ENCODE data around the gene CLEC1A.

The CLEC1A gene

DNA sequence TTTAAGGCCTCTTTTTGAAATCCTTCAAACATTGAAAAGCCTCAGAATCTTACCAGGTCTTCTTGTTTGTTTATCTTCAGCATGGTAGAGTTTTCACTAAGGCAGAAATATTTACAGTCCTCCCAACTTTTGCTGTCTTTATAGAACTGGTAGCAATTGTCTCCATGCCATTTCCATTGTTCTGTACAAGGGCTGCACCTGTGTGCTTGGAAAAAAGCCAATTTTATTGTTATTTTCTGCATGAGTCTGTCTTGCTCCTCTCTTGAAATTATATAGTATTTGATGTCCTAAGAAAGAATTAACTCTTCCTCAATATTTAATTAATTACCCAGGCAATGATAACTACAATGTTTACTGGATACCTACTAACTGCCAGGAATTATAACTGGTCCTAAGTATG is 23.3 kb downstream of the CLEC1A start:
- no peak for DNase-seq (ENCODE audit: low read depth)
- H3K4me3 ChIP-seq (ENCODE audit: low read depth, low read length) = no peak overlapping the region
- in situ Hi-C loops (cut with HindIII; ENCODE audit: low sequenced_read_pairs) = no loop called here
- TF ChIP-seq, protein P1, sequence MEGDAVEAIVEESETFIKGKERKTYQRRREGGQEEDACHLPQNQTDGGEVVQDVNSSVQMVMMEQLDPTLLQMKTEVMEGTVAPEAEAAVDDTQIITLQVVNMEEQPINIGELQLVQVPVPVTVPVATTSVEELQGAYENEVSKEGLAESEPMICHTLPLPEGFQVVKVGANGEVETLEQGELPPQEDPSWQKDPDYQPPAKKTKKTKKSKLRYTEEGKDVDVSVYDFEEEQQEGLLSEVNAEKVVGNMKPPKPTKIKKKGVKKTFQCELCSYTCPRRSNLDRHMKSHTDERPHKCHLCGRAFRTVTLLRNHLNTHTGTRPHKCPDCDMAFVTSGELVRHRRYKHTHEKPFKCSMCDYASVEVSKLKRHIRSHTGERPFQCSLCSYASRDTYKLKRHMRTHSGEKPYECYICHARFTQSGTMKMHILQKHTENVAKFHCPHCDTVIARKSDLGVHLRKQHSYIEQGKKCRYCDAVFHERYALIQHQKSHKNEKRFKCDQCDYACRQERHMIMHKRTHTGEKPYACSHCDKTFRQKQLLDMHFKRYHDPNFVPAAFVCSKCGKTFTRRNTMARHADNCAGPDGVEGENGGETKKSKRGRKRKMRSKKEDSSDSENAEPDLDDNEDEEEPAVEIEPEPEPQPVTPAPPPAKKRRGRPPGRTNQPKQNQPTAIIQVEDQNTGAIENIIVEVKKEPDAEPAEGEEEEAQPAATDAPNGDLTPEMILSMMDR (IDR thresholded peaks at IDR 0.05; ENCODE audit: low read depth, low read length, missing control alignments) = no peak

DNA sequence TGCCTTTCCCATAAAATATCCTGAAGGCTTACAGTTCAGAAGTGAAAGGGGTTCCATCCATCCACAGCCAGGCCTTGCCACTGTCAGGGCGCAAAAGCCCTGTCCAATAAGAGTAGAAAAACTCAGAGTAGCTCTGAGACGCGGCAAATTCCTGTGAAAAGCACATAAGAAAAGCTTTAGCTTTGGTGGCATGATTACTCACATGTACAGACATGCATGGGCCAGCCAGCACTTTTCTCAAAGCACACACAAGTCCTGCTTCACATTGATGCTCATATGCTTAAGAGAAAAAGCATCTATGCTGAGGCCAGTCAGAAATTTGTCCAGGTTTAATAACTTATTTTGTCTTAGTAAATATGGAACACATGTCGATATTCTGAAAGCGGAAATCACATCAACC is 25.5 kb downstream of the CLEC1A start:
- no peak for DNase-seq (ENCODE audit: low read depth)
- TF ChIP-seq, protein P1 (IDR thresholded peaks at IDR 0.05; ENCODE audit: low read depth, low read length, missing control alignments) = no peak
- in situ Hi-C loops (cut with HindIII; ENCODE audit: low sequenced_read_pairs) = no loop called here
- H3K4me3 ChIP-seq (ENCODE audit: low read depth, low read length) = no peak overlapping the region

DNA sequence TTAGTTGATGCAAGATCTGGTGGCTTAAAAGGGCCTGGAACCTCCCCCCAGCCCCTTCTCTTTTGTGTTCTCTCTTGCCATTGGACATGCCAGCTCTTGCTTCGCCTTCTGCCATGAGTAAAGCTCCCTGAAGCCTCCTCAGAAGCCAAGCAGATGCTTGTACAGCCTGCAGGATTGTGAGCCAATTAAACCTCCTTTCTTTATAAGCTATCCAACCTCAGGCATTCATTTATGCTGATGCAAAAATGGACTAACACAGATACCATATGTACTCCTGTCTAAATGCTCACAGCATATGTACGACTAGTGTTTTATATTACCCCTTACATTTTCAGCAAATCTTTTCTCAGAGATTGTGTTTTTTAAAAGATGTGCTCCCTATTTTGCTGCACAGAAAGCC is 26.7 kb downstream of the CLEC1A start:
- TF ChIP-seq, protein P1 (IDR thresholded peaks at IDR 0.05; ENCODE audit: low read depth, low read length, missing control alignments) = no peak
- no peak overlapping the region for H3K4me3 ChIP-seq (ENCODE audit: low read depth, low read length)
- in situ Hi-C loops (cut with HindIII; ENCODE audit: low sequenced_read_pairs) = no loop called here
- no peak for DNase-seq (ENCODE audit: low read depth)

DNA sequence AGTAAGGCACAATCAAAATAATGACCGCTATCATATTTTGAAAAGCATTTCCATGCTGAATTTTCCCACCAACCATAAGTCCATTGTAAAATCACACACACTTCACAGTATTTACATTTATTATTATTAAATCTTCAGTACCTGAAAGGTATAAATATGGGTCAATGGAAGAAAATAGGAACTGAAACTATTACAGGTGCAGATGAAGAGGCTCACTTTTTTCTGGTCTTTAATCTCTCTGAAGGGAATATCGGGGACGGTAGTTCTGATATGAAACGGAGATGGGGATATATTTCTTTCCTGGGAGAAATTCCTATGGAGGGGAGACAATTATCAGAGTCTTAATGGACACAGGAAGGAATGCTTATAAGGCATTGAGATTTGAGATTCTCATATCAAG is 28.4 kb downstream of the CLEC1A start:
- no peak overlapping the region for H3K4me3 ChIP-seq (ENCODE audit: low read depth, low read length)
- DNase-seq (ENCODE audit: low read depth) = no peak
- TF ChIP-seq, protein P1 (IDR thresholded peaks at IDR 0.05; ENCODE audit: low read depth, low read length, missing control alignments) = no peak
- in situ Hi-C loops (cut with HindIII; ENCODE audit: low sequenced_read_pairs) = no loop called here

DNA sequence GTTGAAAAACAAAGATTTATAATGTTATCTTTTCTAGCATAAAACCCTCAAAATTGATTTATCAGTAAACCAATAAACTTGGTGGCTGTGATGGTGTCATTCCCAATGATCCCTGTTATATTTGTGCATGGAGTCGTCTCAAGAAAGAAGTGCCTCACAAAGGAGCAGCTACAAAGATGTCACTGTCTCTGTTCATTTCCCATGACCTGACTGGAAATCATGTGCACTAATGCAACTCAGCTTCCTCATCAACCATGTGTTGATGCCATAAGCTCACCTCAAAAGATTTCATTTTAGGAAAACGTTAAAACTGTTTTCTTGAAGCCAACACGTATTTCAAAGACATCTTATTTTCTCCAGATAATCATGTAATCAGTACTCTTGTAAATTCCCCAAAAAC is 28.8 kb downstream of the CLEC1A start:
- DNase-seq (ENCODE audit: low read depth) = no peak
- no peak overlapping the region for H3K4me3 ChIP-seq (ENCODE audit: low read depth, low read length)
- TF ChIP-seq, protein P1 (IDR thresholded peaks at IDR 0.05; ENCODE audit: low read depth, low read length, missing control alignments) = no peak
- in situ Hi-C loops (cut with HindIII; ENCODE audit: low sequenced_read_pairs) = no loop called here

DNA sequence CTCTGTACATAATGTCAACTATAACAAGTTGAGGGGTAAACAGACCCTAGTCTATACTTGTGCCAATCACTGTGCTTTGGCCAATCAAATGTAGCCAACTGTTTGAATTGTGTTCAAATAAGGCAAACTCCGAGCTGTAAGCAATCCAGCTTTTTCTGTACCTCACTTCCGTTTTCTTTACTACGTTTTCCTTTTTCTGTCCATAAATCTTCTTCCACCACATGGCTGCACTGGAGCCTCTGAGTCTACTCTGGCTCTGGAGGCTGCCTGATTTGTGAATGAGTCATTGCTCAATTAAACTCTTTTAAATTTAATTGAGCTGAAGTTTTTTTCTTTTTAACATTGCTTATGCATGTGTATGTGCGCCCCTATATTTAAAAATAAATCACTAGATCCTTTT is 29.7 kb downstream of the CLEC1A start:
- TF ChIP-seq, protein P1 (IDR thresholded peaks at IDR 0.05; ENCODE audit: low read depth, low read length, missing control alignments) = no peak
- DNase-seq (ENCODE audit: low read depth) = no peak
- in situ Hi-C loops (cut with HindIII; ENCODE audit: low sequenced_read_pairs) = no loop called here
- H3K4me3 ChIP-seq (ENCODE audit: low read depth, low read length) = no peak overlapping the region

DNA sequence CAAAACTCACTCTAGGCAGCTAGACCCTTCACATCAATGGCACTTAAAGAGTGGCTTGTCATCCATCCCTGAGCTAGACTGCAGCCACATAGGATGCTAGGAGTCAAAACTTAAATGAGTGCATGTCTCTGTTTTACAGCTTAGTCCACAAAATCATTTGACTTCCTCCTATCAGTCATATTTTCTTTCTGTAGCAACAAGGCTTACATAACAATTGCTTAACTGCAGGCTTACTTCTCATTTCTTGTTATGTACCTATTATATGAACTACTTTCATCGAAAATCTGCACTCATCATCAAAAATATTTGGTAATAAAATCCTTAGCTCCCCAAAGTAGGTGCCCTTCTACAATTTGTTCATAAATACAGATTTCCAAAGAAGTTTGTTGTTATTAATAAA is 30.1 kb downstream of the CLEC1A start:
- no peak overlapping the region for H3K4me3 ChIP-seq (ENCODE audit: low read depth, low read length)
- DNase-seq (ENCODE audit: low read depth) = no peak
- TF ChIP-seq, protein P1 (IDR thresholded peaks at IDR 0.05; ENCODE audit: low read depth, low read length, missing control alignments) = no peak
- in situ Hi-C loops (cut with HindIII; ENCODE audit: low sequenced_read_pairs) = no loop called here
